NCI-H1694 treated with DMSO at 0.1 percent for 48 hours (cell line): ENCODE measurements around the gene PHC1.

Experiments used
- DNase-seq: peaks from one replicate; lab custom pipeline; 2025; lab: John Stamatoyannopoulos, UW

Gene PHC1

DNA sequence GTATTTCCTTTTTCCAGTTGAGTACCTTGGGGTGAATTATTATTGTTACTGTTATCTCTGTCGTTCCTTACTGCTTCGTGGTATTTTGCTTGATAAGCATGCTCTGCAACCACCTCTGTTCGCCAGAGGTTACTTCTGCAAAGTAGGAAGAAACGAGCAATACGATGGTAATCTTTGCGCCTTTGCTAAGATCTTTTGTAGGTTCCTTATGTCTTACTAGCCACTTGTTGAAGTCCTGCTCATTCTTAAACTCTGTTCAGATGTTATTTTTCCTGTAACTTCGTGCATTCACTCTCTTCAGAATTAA lies 35.9 kb downstream of the PHC1 start:
- no peak for DNase-seq

DNA sequence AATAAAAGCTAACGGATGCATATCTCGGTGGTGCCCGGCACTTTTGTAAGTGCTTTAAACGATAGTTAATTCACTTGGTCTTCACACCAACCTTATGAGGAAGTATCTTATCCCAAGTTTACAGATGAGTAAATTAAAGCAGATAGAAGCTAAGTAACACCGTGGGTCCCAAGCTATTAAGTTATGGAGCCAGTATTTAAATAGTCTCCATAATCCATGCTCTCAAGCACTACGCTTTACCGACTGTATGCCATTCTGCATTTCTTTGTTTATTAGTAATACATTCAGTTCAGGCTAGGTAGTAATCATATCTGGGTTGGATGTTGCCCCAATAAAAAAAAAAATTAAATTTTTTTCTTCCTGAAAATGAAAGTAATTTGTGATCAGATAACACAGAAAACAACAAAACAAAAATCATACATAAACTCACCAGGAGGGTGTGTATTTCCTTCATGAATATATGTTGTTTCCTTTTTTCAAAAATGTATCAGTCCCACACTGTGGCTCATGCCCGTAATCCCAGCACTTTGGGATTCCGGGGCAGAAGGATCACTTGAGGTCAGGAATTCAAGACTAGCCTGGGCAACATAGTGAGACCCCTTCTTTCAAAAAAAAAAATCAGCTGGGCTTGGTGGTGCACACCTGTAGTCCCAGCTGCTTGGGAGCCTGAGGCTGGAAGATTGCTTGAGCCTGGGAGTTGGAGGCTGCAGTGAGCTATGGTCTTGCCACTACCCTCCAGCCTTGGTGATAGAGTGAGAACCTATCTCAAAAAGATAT lies 36.6 kb downstream of the PHC1 start:
- DNase-seq: no peak

DNA sequence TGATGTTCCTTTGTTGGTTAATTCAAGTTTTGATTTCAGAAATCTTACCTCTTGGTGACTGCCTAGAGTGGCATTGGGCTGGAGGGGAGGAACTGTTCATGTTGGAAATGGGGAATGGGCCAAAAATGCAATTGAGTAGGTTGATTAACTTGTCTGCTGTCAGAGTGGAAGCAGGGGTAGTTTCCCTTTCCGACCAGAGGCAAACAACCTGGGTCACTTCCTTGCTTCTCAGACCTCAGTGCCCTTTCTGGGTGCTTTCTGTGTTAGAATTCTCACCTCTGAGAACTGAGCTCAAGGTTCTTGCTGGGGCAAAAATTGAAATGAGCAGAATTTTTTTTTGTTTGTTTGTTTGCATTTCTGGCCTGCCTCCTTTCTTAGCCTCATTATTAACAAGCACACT lies 37.4 kb downstream of the PHC1 start:
- no peak for DNase-seq

DNA sequence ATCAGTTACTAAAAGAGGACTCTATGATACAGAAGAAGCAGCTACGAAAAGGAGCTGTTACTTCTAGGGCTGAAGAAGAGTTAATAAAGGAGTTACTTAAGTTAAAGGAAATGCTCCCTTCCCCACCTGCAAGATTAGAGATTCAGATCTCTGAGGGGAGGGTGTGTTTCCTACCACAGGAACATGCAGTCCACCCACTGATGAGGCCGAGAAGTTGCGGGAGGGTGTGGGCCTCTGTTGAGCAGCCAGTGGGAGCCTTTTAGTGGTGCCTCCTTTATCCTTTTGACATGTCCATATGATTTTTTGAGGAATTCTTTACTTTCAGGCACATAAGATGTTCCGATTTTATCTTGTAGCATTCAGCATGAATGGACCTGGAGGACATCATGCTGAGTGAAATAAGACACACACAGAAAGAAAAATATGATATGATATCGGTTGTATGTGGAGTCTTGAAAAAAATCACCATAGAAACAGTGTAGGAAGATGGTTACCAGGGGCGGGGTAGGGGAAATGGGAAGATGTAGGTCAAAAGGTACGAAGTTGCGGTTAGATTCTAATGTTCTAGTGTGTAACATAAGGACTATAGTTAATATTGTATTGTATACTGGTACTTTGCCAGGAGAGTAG lies 39.6 kb downstream of the PHC1 start:
- DNase-seq: no peak

DNA sequence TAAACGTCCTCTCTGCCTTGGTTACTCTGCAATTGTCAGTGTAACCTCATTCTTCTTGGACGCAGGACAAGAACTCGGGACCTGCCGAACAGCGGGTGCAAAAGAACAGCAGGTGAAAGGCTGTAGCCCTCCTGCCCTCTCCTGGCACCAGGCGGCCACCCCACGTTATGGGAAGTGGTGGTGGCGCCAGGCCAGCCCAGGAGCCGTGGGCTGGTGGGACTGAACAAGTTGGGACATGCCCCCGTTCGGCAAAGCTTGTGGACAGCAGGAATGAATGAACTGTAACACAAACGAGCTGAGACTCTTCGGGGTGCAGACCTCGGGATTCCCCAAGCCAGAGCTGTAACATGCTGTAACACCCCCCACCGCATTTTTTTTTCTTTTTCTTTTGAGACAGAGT lies 41.8 kb downstream of the PHC1 start:
- no peak for DNase-seq

DNA sequence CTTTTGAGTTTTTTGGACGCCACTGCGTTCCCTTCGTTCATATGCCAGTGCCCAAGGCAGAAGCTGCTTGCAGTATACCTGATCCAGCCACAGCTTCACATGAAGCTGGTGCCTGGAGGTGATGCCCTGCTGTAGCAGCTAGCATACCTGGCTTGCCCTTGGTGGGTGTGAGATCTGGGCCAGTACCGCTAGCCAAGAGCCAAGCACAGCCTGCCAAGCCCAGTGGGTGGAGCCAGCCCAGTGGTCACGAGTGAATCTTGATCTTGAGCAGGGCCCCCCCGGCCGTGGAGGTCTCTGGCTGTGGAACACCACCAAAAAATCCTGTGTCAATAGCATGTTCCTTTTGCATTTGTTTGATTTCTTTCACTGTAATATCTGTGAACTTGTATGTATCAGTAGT lies 42.5 kb downstream of the PHC1 start:
- no peak for DNase-seq

DNA sequence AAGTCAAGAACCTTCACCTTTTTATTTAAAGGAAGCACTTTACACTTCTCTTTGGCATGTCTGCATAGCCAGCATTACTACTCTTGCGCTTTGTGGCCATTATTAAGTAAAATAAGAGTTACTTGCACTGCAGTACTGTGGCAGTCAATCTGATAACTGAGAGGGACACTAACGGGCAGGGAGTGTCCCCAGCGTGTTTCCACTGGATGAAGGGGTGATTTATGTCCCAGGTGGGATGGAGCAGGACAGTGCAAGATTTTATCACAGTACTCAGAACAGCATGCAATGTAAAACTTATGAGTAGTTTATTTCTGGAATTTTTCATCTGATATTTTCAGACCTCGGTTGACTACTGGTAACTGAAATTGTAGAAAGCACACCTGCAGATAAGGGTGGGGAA lies 43.3 kb downstream of the PHC1 start:
- no peak for DNase-seq

- DNase-seq: no peak
Measured at GRCh38 chr12:8958066-8958465, 43.8 kb downstream of the PHC1 start.

GRCh38 chr12:8960176-8960575 lies 45.9 kb downstream of the PHC1 start:
- no peak for DNase-seq

- DNase-seq: no peak
Measured at GRCh38 chr12:8968761-8969160, 54.5 kb downstream of the PHC1 start.

DNA sequence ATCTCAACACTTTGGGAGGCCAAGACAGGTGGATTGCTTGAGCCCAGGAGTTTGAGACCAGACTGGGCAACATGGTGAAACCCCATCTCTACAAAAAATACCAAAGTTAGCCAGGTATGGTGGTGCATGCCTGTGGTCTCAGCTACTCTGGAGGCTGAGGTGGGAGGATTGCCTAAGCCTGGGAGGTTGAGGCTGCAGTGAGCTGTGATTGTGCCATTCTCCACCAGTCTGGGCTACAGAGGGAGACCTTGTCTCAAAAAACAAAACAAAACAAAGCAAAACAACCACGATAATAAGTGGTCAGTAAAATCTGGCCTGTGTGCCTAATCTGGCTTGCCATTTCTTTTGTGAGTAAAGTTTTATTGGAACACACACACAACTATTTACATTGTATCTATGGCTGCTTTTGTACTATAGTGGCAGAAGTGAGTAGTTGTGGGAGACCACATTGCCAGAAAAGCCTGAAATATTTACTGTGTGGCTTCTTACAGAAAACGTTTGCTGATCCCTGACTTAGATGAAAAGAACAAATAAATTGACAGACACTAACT lies 55.6 kb downstream of the PHC1 start:
- DNase-seq: no peak

GRCh38 chr12:8970432-8970831 lies 56.1 kb downstream of the PHC1 start:
- no peak for DNase-seq

- DNase-seq: no peak
Measured at GRCh38 chr12:8980137-8980536, 65.8 kb downstream of the PHC1 start.

GRCh38 chr12:8985213-8985754 lies 71.0 kb downstream of the PHC1 start:
- DNase-seq: no peak

GRCh38 chr12:8987163-8987562 lies 72.9 kb downstream of the PHC1 start:
- no peak for DNase-seq

- DNase-seq: no peak
Measured at GRCh38 chr12:8987685-8988084, 73.4 kb downstream of the PHC1 start.

DNA sequence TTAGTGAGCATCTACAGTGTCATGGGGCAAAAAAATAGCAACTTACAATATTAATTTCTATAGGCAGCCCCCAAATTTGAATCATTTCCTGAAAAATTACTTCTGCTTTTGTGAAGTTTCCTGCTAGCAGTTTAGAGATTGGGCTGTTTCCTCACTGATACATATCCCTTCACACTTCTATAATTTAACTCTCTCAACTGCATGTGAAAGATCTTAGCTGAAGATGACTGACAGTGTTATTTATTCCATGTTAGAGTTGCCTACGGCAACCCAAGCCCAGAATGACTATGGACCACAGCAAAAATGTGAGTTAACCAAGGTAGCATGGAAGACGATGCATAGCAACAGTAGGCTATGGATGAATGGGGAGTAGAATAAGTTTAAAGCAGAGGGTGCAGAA lies 75.1 kb downstream of the PHC1 start, which contains the start of gene KLRG1:
Gene KLRG1, plus strand, starts transcription at position 134 of the 400 bp plus-strand sequence. Its CDS starts 90 bp downstream, at position 224.
- DNase-seq: no peak
